K562 (cell line): ENCODE results near the gene ZNF655. TPM values are rescaled to one million over a fixed set of nuclear protein-coding genes. Genes with fewer than 3 reads are reported as not detected.

Experiments used
- ATAC-seq: fragments of 200-7000 bp; cut with Tn5 transposase; 3 replicates; pipeline ENCODE4 v1.9.1; 2020; ENCODE audit warnings: moderate library complexity
- BruUV-seq: library from RNA; stranded (reverse); fragments of 400-500 nt; replicated peaks from 2 replicates; lab custom pipeline; 2021; lab: Mats Ljungman, UMichigan
- CTCF ChIA-PET: fragments of 300-600 bp; formaldehyde crosslinking; extraction: SDS; loops from one replicate; lab custom pipeline; 2021; ENCODE audit warnings: low intra/inter-chr PET ratio; lab: Yijun Ruan, JAX
- POLR2A ChIA-PET: fragments of 300-600, 350-650 bp; sonication (Branson Sonifier 250); formaldehyde crosslinking; extraction: SDS; loops from one replicate; lab custom pipeline; 2021; ENCODE audit warnings: antibody characterized with exemption, inconsistent platforms; lab: Yijun Ruan, JAX
- DNase-seq, 4 experiments: peaks; one replicate each; pipeline versions ENCODE4 v3.0.0 to v3.0.0-alpha.2; 2011 to 2018; ENCODE audit warnings: low spot score in 3 of 4, mixed read lengths in 3 of 4; ENCODE audit errors: extremely low read depth in 1 of 4
- FAIRE-seq: peaks from 2 replicates; lab custom pipeline; 2011; peaks lifted over from hg19 to GRCh38; lab: Jason Lieb, UNC
- H2AFZ ChIP-seq: 2 replicates; pipeline ENCODE4 v1.6.0; 2011; ENCODE audit warnings: low read depth, low read length, control low read depth, inconsistent platforms
- H3K27ac ChIP-seq: fragments of 200-600 bp; 3 replicates; pipeline ENCODE4 v1.8.0; 2011; ENCODE audit warnings: low read depth, mild to moderate bottlenecking, control low read depth, inconsistent platforms, low read length, moderate library complexity, mixed read lengths; ENCODE audit errors: extremely low read depth
- H3K27me3 ChIP-seq, 2 experiments: fragments of 300-600 bp in 1 of 2; 2 replicates in 1 of 2; 3 replicates in 1 of 2; pipeline versions ENCODE4 v1.6.0 to v1.8.0; 2011; ENCODE audit warnings: inconsistent platforms in 2 of 2, low read length in 2 of 2, mild to moderate bottlenecking in 1 of 2, mixed read lengths in 1 of 2, moderate library complexity in 1 of 2; ENCODE audit not compliant: control insufficient read depth in 2 of 2, insufficient read depth in 2 of 2
- H3K36me3 ChIP-seq: fragments of 300-600 bp; 3 replicates; pipeline ENCODE4 v1.8.0; 2011; ENCODE audit warnings: mild to moderate bottlenecking, low read length, inconsistent platforms; ENCODE audit not compliant: control insufficient read depth, insufficient read depth
- H3K4me1 ChIP-seq, 2 experiments: fragments of 200-600 bp in 1 of 2; replicated peaks in 1 of 2; 2 replicates in 1 of 2; 3 replicates in 1 of 2; pipeline versions ENCODE4 v1.5.1 to v1.8.0; 2011; ENCODE audit warnings: inconsistent platforms in 2 of 2, low read length in 2 of 2, mild to moderate bottlenecking in 1 of 2, mixed read lengths in 1 of 2, moderate library complexity in 1 of 2; ENCODE audit not compliant: control insufficient read depth in 2 of 2, insufficient read depth in 2 of 2
- H3K4me2 ChIP-seq: 2 replicates; pipeline ENCODE4 v1.6.1; 2011; ENCODE audit warnings: low read length, control low read depth, inconsistent platforms, mixed read lengths; ENCODE audit not compliant: insufficient read depth
- H3K4me3 ChIP-seq: fragments of 200-600 bp; sonication (generic), shearing (Covaris generic); 2 replicates; pipeline ENCODE4 v1.5.1; 2016; ENCODE audit warnings: control low read depth, inconsistent platforms
- H3K79me2 ChIP-seq: fragments of 200-600 bp; 3 replicates; pipeline ENCODE4 v1.8.0; 2011; ENCODE audit warnings: low read length, inconsistent platforms; ENCODE audit not compliant: control insufficient read depth, insufficient read depth
- H3K9ac ChIP-seq, 2 experiments: 2 replicates each; pipeline versions ENCODE4 v1.6.0 to v1.6.1; 2011; ENCODE audit warnings: low read depth in 2 of 2, low read length in 2 of 2, control low read depth in 1 of 2, inconsistent platforms in 1 of 2, mild to moderate bottlenecking in 1 of 2, mixed read lengths in 1 of 2; ENCODE audit not compliant: insufficient read depth in 1 of 2
- H3K9me1 ChIP-seq: one replicate; pipeline ENCODE4 v1.6.0; 2011; ENCODE audit warnings: inconsistent platforms, mild to moderate bottlenecking, low read length, moderate library complexity; ENCODE audit not compliant: control insufficient read depth, insufficient read depth
- H3K9me3 ChIP-seq: replicated peaks from 2 replicates; pipeline ENCODE4 v1.5.1; 2011; ENCODE audit warnings: low read depth, low read length, inconsistent platforms; ENCODE audit not compliant: control insufficient read depth, insufficient read depth
- H4K20me1 ChIP-seq: replicated peaks from 2 replicates; pipeline ENCODE4 v1.6.1; 2011; ENCODE audit warnings: low read length, inconsistent platforms, mixed read lengths; ENCODE audit not compliant: control insufficient read depth, insufficient read depth
- E2F3 ChIP-seq: fragments of 250-450 bp; sonication (Bioruptor Pico); IDR thresholded peaks from 2 replicates; pipeline ENCODE4 v1.4.0; 2020; ENCODE audit warnings: mild to moderate bottlenecking
- EP400 ChIP-seq: fragments of 450-650 bp; IDR thresholded peaks from 2 replicates; pipeline ENCODE4 v1.6.1; 2017; ENCODE audit warnings: antibody characterized with exemption, mild to moderate bottlenecking, moderate library complexity
- MGA ChIP-seq: fragments of 450-650 bp; IDR thresholded peaks from 2 replicates; pipeline ENCODE4 v1.6.1; 2016; ENCODE audit warnings: mild to moderate bottlenecking, moderate library complexity
- PCBP2 ChIP-seq: fragments of 200-400 bp; formaldehyde crosslinking; IDR thresholded peaks from 2 replicates; pipeline ENCODE4 v1.6.1; 2018; ENCODE audit warnings: low read length, low read depth, mild to moderate bottlenecking, moderate library complexity; ENCODE audit not compliant: poor library complexity, severe bottlenecking
- SIN3A ChIP-seq, 2 experiments: fragments of 150-350 bp in 1 of 2; IDR thresholded peaks; 2 replicates each; pipeline ENCODE4 v1.6.1; 2011 to 2016; ENCODE audit warnings: borderline replicate concordance in 2 of 2, low read depth in 2 of 2, low read length in 2 of 2, mild to moderate bottlenecking in 2 of 2, moderate library complexity in 2 of 2; ENCODE audit not compliant: control insufficient read depth in 1 of 2
- SIRT6 ChIP-seq: IDR thresholded peaks from one replicate; pipeline ENCODE4 v1.6.1; 2012; ENCODE audit warnings: low read depth, mild to moderate bottlenecking, control low read depth, inconsistent platforms, low read length, moderate library complexity
- USF2 ChIP-seq: sonication (generic); formaldehyde crosslinking; IDR thresholded peaks from 2 replicates; pipeline ENCODE4 v1.5.0; 2020; ENCODE audit warnings: missing genetic modification reagents
- ZFP36 ChIP-seq: fragments of 150-350 bp; IDR thresholded peaks from 2 replicates; pipeline ENCODE4 v1.6.1; 2018; ENCODE audit warnings: low read length, low read depth; ENCODE audit not compliant: partially characterized antibody
- ZNF239 ChIP-seq: fragments of 250-450 bp; sonication (Bioruptor Pico); IDR thresholded peaks from 2 replicates; pipeline ENCODE4 v1.4.0; 2020; ENCODE audit warnings: mild to moderate bottlenecking
- WGBS: fragments of 100-300 bp; shearing (Covaris generic); methylation state at CpG from one replicate; pipeline ENCODE4 v1.1.6; 2016; ENCODE audit warnings: low coverage, mixed read lengths; ENCODE audit not compliant: insufficient coverage; ENCODE audit errors: missing lambda C conversion rate; 5-methylcytosine and 5-hydroxymethylcytosine counted together
- in situ Hi-C: fragments of 300-500 bp; cut with MboI; formaldehyde crosslinking; loops from 4 replicates; pipeline ENCODE4 v1.15.0; 2018; ENCODE audit warnings: inconsistent platforms, mixed read lengths
- intact Hi-C: fragments of 100-400 bp; cut with micrococcal nuclease; formaldehyde crosslinking; loops from 2 replicates; pipeline ENCODE4 v1.14.2; 2022
- polyA plus RNA-seq, 8 experiments: library from polyadenylated mRNA; depleted of rRNA in 4 of 8; stranded (reverse) in 5 of 8; unstranded in 3 of 8; fragments of >200 nt; fragmentation: Nextera tagmentation in 2 of 8; fragmentation: Illumina TruSeq in 1 of 8; extraction: Ambion mirVana in 2 of 8; extraction: Trizol in 1 of 8; gene quantifications; 2 replicates each; pipeline versions ENCODE4 v1.2.1 to v1.2.3, GENCODE V29; 2011 to 2014; ENCODE audit warnings: inconsistent platforms in 1 of 8, missing spikeins in 1 of 8
- total RNA-seq, 7 experiments: library from RNA; depleted of rRNA in 6 of 7; stranded (reverse); fragments of >200 nt in 6 of 7; fragmentation: Illumina TruSeq in 2 of 7; extraction: Trizol in 2 of 7; gene quantifications; 2 replicates each; pipeline versions ENCODE4 v1.2.1 to v1.2.3, GENCODE V29; 2011 to 2021; ENCODE audit warnings: low replicate concordance in 1 of 7

Gene ZNF655
- total and polyA plus RNA-seq, 9 of the 15 experiments (the other 6 are each of a cell fraction or from before 2014, with no cell fraction given): 25.7 to 130 (median 95.2) TPM

GRCh38 chr7:99576251-99576650, 17.8 kb downstream of the ZNF655 start:
- ChIA-PET CTCF (no interaction called here), POLR2A (interaction anchor here (1.0 to 1.4 kb wide), 2 partner anchors 12 to 24 kb away, joined by 4 read pairs; partner anchors contain the start of gene FAM200A)
- no peak overlapping the region for H3K4me3 ChIP-seq
- DNase-seq (no peak), ATAC-seq (no peak), FAIRE-seq (no peak)
- BruUV-seq: no TSS peak
- no peak overlapping the region for H3K9ac ChIP-seq
- H4K20me1 ChIP-seq: no peaks in the 10 kb centered on the region
- H3K36me3 ChIP-seq: peaks cover 31% of the 10 kb centered on the region
- peaks cover 0 to 17% of the 10 kb centered on the region in 2 experiments; a peak in 2 of 5 replicates for H3K4me1 ChIP-seq
- 81% methylated on average over 3 of the region's 3 CpGs for WGBS
- no peaks in the 10 kb centered on the region for H3K27me3 ChIP-seq
- in situ Hi-C loops (no loop called here), intact Hi-C loops (no loop called here)
- no peaks in the 10 kb centered on the region for H3K9me1 ChIP-seq
- H2AFZ ChIP-seq: no peak overlapping the region
- H3K9me3 ChIP-seq: no peaks in the 10 kb centered on the region
- H3K4me2 ChIP-seq: no peak overlapping the region
- no peaks in the 10 kb centered on the region for H3K79me2 ChIP-seq
- H3K27ac ChIP-seq: no peak overlapping the region
- TF ChIP-seq SIRT6 (no peak), EP400 (no peak), ZNF239 (CRISPR knock-in tag) (no peak), MGA (no peak), PCBP2 (no peak), SIN3A (IDR thresholded peaks at IDR 0.05; ENCODE audit: borderline replicate concordance in 2 of 2, control insufficient read depth in 1 of 2, low read depth in 2 of 2, low read length in 2 of 2) (no peak), USF2 (CRISPR knock-in tag) (no peak), ZFP36 (no peak), E2F3 (CRISPR knock-in tag) (no peak)
